ENCODE measurements around the gene SLC25A6.
"Not testable (repeated sequence)": the region's sequence is repeated elsewhere in the genome, so short reads cannot be mapped to it uniquely, and the experiment has no call there.

Gene SLC25A6

GRCh38 chrX:1391707-1392375 is at the start of gene SLC25A6:
TSS of gene SLC25A6 (minus strand) at chrX:1392113. CDS start at chrX:1392009, 104 bp downstream.
- in situ Hi-C loops (cut with HindIII; ENCODE audit: low sequenced_read_pairs): no loop called here

GRCh38 chrX:1440506-1440905 is 48.6 kb upstream of the SLC25A6 start:
- in situ Hi-C loops (cut with HindIII; ENCODE audit: low sequenced_read_pairs): no loop called here

GRCh38 chrX:1435241-1435895 is 43.5 kb upstream of the SLC25A6 start:
- in situ Hi-C loops (cut with HindIII; ENCODE audit: low sequenced_read_pairs): no loop called here

GRCh38 chrX:1434871-1435240 is 42.9 kb upstream of the SLC25A6 start:
- in situ Hi-C loops (cut with HindIII; ENCODE audit: low sequenced_read_pairs): no loop called here

- in situ Hi-C loops (cut with HindIII; ENCODE audit: low sequenced_read_pairs): no loop called here
These were observed 41.9 kb upstream of the SLC25A6 start for GRCh38 chrX:1433646-1434357.

GRCh38 chrX:1430451-1430850 is 38.5 kb upstream of the SLC25A6 start:
- in situ Hi-C loops (cut with HindIII; ENCODE audit: low sequenced_read_pairs): no loop called here

- in situ Hi-C loops (cut with HindIII; ENCODE audit: low sequenced_read_pairs): no loop called here
These were observed 35.8 kb upstream of the SLC25A6 start for GRCh38 chrX:1427756-1428155.

- in situ Hi-C loops (cut with HindIII; ENCODE audit: low sequenced_read_pairs): not testable (repeated sequence)
These were observed 34.4 kb upstream of the SLC25A6 start for GRCh38 chrX:1426321-1426720.

GRCh38 chrX:1425381-1425780 is 33.5 kb upstream of the SLC25A6 start:
- in situ Hi-C loops (cut with HindIII; ENCODE audit: low sequenced_read_pairs): no loop called here

- in situ Hi-C loops (cut with HindIII; ENCODE audit: low sequenced_read_pairs): no loop called here
These were observed 32.4 kb upstream of the SLC25A6 start for GRCh38 chrX:1424147-1424851.

- in situ Hi-C loops (cut with HindIII; ENCODE audit: low sequenced_read_pairs): no loop called here
These were observed 31.3 kb upstream of the SLC25A6 start for GRCh38 chrX:1423215-1423614.

GRCh38 chrX:1422135-1422465 is 30.2 kb upstream of the SLC25A6 start:
- in situ Hi-C loops (cut with HindIII; ENCODE audit: low sequenced_read_pairs): no loop called here

GRCh38 chrX:1421433-1422134 is 29.7 kb upstream of the SLC25A6 start:
- in situ Hi-C loops (cut with HindIII; ENCODE audit: low sequenced_read_pairs): no loop called here

- in situ Hi-C loops (cut with HindIII; ENCODE audit: low sequenced_read_pairs): no loop called here
These were observed 28.5 kb upstream of the SLC25A6 start for GRCh38 chrX:1420371-1420770.

GRCh38 chrX:1419545-1420355 is 27.8 kb upstream of the SLC25A6 start:
- in situ Hi-C loops (cut with HindIII; ENCODE audit: low sequenced_read_pairs): no loop called here

- in situ Hi-C loops (cut with HindIII; ENCODE audit: low sequenced_read_pairs): no loop called here
These were observed 27.1 kb upstream of the SLC25A6 start for GRCh38 chrX:1418901-1419544.

- in situ Hi-C loops (cut with HindIII; ENCODE audit: low sequenced_read_pairs): no loop called here
These were observed 26.2 kb upstream of the SLC25A6 start for GRCh38 chrX:1417921-1418771.

GRCh38 chrX:1416965-1417760 is 25.2 kb upstream of the SLC25A6 start:
- in situ Hi-C loops (cut with HindIII; ENCODE audit: low sequenced_read_pairs): no loop called here
